ENCODE measurements around the gene GATA1.

Gene GATA1

DNA sequence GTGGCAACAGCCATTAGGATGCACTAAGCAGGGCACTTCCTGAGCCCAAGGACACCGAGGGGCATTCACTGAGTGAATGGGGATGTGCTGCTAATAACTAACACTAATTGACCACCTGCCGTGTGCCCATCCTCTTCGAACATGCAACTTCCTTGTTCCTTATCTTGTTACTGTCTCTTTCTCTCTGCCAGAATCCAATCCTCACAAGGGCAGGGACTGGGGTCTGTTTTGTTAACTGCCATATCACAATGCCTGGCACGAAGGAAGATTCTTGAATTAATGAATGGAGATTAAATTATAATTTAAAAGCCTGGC is 41.2 kb downstream of the GATA1 start:
- TF ChIP-seq TOX (CRISPR knock-in tag; IDR thresholded peaks at IDR 0.05; ENCODE audit: borderline replicate concordance) (no peak), SNAI2 (CRISPR knock-in tag; IDR thresholded peaks at IDR 0.05) (no peak), RARB (CRISPR knock-in tag; IDR thresholded peaks at IDR 0.05) (no peak), ZNF8 (CRISPR knock-in tag; IDR thresholded peaks at IDR 0.05) (no peak), ZNF70 (CRISPR knock-in tag; IDR thresholded peaks at IDR 0.05) (no peak), ESRRG (CRISPR knock-in tag; IDR thresholded peaks at IDR 0.05) (no peak), TSHZ2 (CRISPR knock-in tag; IDR thresholded peaks at IDR 0.05) (no peak), ZFP3 (CRISPR knock-in tag; IDR thresholded peaks at IDR 0.05) (no peak), CSDC2 (CRISPR knock-in tag; IDR thresholded peaks at IDR 0.05) (no peak), ZNF565 (CRISPR knock-in tag; conservative IDR thresholded peaks at IDR 0.05; ENCODE audit: low read depth) (no peak), PPARA (CRISPR knock-in tag; IDR thresholded peaks at IDR 0.05; ENCODE audit: borderline replicate concordance) (no peak)

DNA sequence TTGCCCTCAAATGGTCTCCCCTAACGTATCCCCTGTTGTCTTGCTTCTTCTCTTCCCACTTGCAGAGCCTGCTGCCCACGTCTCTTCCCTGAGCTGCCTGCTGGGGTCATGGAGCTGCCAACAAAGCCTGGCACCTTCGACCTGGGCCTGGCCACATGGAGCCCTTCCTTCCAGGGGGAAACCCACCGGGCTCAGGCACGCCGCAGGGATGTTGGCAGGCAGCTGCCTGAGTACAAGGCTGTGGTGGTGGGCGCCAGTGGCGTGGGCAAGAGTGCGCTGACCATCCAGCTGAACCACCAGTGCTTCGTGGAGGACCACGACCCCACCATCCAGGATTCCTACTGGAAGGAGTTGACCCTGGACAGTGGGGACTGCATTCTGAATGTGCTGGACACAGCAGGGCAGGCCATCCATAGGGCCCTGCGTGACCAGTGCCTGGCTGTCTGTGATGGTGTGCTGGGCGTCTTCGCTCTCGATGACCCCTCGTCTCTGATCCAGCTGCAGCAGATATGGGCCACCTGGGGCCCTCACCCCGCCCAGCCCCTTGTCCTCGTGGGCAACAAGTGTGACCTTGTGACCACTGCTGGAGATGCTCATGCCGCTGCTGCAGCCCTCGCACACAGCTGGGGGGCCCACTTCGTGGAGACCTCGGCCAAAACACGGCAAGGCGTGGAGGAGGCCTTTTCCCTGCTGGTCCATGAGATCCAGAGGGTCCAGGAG is 42.8 kb downstream of the GATA1 start:
- ATAC-seq = no peak
- TF ChIP-seq GLIS3 (CRISPR knock-in tag; IDR thresholded peaks at IDR 0.05) (no peak), ZNF565 (CRISPR knock-in tag; conservative IDR thresholded peaks at IDR 0.05; ENCODE audit: low read depth) (no peak), TSHZ2 (CRISPR knock-in tag; IDR thresholded peaks at IDR 0.05) (no peak), ZFP3 (CRISPR knock-in tag; IDR thresholded peaks at IDR 0.05) (no peak), CSRNP3 (CRISPR knock-in tag; IDR thresholded peaks at IDR 0.05) (no peak), ZNF8 (CRISPR knock-in tag; IDR thresholded peaks at IDR 0.05) (no peak), TOX (CRISPR knock-in tag; IDR thresholded peaks at IDR 0.05; ENCODE audit: borderline replicate concordance) (no peak), PPARA (CRISPR knock-in tag; IDR thresholded peaks at IDR 0.05; ENCODE audit: borderline replicate concordance) (no peak), CSDC2 (CRISPR knock-in tag; IDR thresholded peaks at IDR 0.05) (no peak), ZC3H10 (CRISPR knock-in tag; IDR thresholded peaks at IDR 0.05) (no peak), TCF4 (CRISPR knock-in tag; IDR thresholded peaks at IDR 0.05; ENCODE audit: borderline replicate concordance) (no peak), ARNTL (CRISPR knock-in tag; IDR thresholded peaks at IDR 0.05; ENCODE audit: borderline replicate concordance, low read depth) (no peak)
- TF ChIP-seq, protein P1, sequence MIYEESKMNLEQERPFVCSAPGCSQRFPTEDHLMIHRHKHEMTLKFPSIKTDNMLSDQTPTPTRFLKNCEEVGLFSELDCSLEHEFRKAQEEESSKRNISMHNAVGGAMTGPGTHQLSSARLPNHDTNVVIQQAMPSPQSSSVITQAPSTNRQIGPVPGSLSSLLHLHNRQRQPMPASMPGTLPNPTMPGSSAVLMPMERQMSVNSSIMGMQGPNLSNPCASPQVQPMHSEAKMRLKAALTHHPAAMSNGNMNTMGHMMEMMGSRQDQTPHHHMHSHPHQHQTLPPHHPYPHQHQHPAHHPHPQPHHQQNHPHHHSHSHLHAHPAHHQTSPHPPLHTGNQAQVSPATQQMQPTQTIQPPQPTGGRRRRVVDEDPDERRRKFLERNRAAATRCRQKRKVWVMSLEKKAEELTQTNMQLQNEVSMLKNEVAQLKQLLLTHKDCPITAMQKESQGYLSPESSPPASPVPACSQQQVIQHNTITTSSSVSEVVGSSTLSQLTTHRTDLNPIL (CRISPR knock-in tag; IDR thresholded peaks at IDR 0.05; ENCODE audit: low read depth) = no peak

More for the DNA sequence above, 41.2 kb downstream of the GATA1 start:
- no peak for ATAC-seq

GRCh38 chrX:48831136-48831908 is 44.9 kb downstream of the GATA1 start:
- no peak for ATAC-seq
- TF ChIP-seq TSHZ2 (CRISPR knock-in tag; IDR thresholded peaks at IDR 0.05) (no peak), POU6F1 (CRISPR knock-in tag; IDR thresholded peaks at IDR 0.05; ENCODE audit: borderline replicate concordance, low read depth) (no peak), CSDC2 (CRISPR knock-in tag; IDR thresholded peaks at IDR 0.05) (no peak), ZC3H10 (CRISPR knock-in tag; IDR thresholded peaks at IDR 0.05) (no peak), ARNTL (CRISPR knock-in tag; IDR thresholded peaks at IDR 0.05; ENCODE audit: borderline replicate concordance, low read depth) (no peak), OSR1 (CRISPR knock-in tag; IDR thresholded peaks at IDR 0.05) (no peak), TOX (CRISPR knock-in tag; IDR thresholded peaks at IDR 0.05; ENCODE audit: borderline replicate concordance) (no peak)

Data from SK-N-SH treated with all-trans-retinoic acid at 6 μM for 48 hours (cell line).